Central memory CD4-positive, alpha-beta T cell (primary cell): ENCODE results near the gene BTBD16.

ENCODE experiments used
- DNase-seq: peaks from one replicate; pipeline ENCODE4 v3.0.0; 2022

Gene BTBD16

DNA sequence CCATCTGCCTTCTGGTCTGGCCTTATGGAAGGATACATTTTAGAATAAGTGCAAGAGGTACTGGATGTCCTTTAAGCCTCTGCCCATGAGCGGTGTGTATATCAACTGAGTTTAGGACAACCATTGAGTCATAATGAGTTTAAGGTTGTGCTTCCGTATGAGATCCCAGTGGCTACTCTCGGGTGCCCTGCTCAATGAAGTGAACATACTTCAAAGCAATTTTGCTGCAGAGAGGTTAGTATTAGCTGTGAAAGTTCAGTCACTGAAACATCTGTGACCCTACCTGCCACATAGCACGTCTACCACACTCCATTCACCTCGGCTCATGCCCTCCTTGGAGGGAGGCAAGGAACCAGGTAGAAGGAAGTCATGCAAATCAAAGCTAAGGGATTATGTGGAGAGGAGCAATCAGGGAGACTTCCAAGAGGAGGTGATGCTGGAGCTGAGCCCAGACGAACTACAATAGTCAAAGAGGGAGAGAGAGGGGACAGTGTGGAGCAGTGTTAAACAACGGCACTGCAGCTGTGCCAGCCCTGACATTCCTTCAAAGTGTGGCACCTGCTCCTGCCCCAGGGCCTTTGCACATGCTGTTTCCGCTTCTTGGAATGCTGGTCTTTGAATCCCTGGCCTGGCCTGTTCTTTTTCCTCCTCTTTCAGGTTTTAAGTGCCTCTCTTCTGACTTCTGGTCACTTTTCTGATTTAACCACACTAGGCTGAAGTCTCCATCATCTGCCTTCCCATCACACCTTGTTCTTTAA lies 25.4 kb downstream of the BTBD16 start:
- DNase-seq, result no peak

DNA sequence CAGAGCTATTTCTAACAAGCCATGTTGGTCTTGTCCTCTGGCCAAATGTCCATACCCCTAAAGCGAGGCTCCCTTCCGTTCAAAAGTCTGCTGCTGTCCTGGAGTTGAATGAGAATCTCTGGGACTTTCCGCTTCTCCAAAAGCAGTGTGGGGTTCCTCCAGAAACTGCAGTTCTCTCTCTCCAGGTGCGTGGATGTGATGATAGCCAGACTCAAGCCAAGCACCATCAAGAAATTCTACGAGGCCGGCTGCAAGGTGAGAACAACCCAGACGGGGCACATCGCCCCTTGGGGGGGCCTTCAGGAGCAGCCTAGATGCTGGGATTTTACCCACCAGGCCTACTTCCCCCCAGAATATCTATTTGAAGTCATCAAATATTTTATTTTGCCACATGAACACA lies 26.5 kb downstream of the BTBD16 start:
- DNase-seq, result no peak

DNA sequence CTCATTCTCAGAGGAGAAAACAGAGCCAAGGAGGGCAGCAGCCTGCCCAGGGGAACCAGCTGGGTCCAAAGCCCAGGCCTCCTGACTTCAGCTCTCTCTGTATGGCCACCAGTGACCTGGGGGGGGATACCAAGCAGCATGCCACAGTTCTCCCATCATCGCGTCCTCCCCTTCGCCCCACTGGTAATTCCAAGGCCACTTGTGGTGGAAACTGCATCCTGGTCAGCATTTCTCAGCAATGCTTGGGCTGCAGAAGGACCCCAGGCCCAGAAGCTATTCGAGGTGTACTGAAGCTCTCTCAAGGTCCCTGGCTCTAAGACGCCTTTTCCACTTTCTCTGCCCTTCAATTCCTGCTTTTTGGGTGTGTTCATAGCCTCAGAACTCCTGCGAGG lies 27.1 kb downstream of the BTBD16 start:
- no peak for DNase-seq

DNA sequence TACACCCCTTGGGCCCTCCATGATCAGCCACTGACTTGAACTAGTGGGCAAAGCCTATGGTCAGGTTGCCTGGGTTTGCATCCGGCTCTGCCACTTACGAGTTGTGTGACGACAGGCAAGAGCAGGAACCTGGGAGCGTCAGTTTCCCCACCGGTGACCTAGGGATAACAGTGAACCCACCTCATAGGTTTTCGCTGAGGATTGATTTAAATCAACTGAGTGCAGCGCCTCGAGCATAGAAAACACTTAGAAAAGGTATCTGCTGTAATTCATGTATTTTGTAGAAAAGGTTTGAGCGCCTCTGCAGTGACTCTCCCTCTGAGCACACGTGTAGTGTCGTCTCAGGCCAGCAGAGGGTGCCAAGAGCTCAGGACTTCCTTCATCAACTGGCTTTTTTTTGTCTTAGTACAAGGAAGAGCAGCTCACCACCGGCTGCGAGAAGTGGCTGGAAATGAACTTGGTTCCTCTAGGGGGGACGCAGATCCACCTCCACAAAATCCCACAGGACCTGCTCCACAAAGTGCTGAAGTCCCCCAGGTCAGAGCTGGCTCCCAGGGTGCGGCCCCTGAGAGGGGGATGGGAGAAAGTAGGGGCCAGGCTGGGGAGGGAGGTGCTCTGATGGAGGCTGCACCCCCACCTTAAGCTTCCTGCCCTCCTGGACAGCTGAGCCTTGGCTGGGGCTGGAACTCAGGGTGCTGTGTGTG lies 27.7 kb downstream of the BTBD16 start:
- peak; percentile 50 for DNase-seq

DNA sequence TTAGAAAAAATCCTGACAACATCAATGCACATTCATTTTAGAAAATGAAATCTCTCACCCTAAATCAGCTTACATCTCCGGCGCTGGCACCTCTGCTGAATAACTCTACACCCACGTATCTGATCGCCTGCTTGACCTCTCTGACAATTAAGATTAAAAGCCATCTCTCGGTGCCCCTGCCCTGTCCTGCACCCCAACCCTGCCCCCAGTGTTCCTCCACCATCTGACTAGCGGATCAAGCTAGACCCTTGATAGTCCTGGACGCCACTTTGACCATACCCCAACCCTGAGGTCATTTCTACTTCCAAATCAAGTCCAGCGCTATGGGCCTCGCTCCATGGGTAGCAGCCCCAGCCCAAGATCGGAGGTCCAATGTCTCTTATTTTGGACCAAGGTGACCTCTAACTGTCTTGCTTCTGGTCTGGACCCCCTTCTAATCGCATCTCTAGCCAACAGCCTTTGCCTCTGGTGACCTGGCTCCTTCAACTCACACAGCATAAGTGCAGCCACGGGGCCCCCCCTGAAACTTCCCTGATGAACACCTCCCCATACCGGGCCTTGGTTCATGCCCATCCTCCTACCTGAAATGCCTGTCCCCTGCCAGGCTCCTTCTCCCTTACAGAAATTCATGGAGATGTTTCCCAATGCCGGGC lies 28.5 kb downstream of the BTBD16 start:
- no peak for DNase-seq

DNA sequence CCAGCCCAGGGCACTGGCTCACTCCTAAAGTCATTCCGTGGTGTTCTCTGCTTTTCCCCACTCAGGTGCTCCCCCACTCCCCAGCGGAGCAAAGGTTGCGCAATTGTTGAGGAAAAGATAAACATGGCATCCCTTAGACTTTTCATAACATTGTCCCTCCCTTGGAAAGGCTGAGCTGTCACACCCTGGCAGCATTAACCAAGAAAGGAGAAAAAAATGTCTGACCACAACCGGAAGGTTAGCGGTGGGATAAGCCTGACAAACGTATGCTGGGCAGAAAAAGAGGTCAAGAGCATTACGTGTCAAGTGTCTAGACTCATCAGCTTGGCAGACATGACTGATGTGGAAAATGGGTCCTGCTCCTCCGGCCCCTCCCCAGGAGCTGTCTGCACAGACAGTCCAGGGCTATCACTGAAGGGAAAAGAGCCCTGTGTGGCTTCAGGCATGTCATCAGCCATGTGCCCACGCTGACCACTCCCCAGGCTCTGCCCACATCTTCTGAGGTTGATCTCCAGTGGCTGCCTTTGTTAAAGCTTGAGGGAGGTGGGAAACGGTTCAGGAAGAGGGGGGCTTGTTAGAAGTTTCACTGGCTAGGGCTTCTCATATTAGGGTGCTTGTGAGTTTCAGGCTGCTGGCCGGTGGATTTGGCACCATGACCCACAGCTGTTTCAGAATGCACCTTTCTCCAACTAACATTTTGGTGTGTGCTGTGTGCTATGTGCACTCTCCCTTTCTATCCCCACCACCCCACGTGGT lies 30.1 kb downstream of the BTBD16 start:
- peak; percentile 59 for DNase-seq

DNA sequence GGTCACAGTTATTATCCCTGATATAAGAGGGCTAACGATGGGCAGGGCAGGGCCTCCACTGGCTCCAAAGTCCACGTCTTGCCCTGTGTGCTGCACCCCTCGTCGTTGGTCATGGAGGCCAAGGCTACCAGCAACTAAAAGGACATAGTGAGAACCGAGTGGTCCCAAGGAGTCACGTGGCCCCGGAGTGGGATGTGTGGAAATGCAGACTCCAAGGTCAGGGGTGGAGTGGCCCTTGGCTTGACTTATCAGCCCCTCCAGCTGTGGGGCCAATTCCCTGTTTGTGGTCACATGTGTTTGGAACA lies 30.7 kb downstream of the BTBD16 start:
- DNase-seq, result no peak

DNA sequence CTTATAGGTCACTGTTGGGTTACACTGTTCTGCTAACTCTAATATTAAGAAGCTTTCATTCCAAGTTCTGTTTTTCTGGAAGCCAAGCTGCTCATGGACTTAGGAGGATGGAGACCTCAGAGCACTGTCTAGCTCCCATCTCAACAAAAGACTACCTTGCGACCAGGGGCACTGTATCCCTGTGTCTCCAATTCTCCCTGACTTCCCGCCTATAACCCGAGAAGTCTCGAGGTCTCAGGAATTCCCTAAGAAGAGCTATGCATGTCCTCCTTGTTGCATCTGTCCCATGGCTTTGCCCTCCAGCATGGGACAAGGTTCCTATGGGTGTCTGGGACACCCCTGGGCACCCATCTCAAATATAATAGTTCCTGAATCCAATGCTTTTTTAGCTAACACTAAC lies 31.2 kb downstream of the BTBD16 start:
- DNase-seq, result no peak

DNA sequence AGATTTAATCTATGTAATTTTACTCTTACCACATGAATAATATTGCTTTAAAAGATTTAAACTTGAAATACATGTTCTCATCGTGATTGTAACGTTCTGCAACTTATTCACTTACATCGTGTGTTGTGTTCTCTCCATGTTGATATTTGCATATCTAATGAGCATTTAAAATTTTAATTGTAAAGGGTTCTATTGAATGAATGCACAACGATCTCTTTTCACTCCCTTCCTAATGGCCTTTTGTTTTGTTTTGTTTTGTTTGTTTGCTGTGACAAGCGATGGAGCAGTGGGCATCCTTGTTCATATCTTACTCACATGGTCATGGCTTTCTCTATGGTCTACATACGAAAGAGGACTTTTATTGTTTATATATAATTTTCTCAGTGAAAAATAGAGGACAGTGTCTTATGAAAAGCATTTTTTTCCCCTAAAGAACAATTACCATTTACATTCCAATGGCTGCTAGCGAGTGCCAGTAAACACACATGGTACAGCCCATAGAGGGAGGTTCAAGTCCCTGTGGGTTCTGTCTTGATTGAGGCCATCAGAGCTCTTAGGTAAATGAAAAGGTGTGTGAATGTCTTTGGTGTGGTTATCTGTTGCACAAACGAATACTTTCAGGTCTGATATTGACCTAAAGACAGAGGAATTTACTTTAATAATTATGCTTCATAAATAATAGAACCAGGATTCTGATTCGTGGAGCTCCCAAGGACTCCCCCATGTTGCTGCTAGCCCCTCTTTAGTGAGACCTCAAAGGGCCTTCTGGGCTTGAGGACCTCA lies 32.4 kb downstream of the BTBD16 start:
- DNase-seq, result no peak

DNA sequence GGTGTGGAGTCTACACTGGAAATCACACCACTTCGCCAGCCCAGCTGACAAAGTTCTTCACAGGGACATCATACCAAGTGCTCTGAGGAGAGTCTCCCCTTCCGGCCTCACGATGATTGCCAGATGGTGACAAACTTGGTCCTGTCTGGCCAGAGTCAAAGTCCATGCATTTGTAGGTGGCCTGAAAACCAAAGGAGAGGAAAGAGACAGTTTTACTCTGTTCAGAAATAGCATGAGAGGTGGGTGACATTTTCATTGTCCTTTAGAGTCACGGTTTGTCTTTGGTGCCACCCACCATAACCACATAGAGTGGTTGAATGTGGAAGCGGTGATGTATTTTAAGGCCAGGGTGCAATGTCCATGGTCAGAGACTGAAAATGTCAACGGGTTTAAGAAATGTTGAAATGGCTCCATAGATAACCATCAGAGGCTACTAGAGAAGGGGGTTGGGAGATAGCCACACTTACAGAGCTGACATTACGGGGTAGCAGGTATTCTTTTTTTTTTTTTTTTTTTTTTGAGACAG lies 33.0 kb downstream of the BTBD16 start:
- no peak for DNase-seq

DNA sequence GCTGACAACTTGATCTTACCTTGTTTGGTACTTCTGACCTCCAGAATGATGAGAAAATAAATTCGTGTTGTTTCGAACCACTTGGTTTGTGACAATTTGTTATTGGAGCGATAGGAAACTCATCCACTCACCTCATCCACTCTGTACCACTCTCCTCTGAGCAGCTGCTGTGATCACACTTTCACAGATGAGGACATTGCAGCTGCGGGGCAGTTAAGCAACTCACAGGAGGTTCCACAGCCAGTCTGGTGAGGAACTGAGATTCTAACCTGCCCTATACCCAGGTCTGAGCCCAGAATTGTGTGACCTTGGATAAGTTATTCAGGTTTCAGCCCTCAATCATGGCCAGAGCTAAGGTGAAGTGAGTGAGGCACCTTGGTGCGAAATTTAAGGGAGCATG lies 35.2 kb downstream of the BTBD16 start:
- no peak for DNase-seq

DNA sequence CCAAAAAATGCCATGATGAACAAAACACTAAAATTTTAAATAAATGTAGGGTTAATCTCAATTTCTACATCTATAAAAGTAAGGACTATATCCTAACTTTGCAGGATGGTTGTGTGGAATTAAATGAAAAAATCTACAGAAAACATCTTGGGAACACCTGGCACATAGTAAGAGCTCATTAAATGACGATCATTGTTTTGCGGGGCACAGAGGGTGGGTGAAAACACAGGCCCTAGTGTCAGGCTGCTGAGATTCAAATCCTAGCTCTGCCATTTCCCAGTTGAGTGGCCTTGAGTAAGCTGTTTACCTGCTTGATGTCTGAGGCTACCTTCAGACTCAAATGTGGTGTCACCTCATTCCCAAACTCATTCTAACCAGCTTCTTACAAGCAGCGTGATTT lies 35.6 kb downstream of the BTBD16 start:
- DNase-seq, result no peak

DNA sequence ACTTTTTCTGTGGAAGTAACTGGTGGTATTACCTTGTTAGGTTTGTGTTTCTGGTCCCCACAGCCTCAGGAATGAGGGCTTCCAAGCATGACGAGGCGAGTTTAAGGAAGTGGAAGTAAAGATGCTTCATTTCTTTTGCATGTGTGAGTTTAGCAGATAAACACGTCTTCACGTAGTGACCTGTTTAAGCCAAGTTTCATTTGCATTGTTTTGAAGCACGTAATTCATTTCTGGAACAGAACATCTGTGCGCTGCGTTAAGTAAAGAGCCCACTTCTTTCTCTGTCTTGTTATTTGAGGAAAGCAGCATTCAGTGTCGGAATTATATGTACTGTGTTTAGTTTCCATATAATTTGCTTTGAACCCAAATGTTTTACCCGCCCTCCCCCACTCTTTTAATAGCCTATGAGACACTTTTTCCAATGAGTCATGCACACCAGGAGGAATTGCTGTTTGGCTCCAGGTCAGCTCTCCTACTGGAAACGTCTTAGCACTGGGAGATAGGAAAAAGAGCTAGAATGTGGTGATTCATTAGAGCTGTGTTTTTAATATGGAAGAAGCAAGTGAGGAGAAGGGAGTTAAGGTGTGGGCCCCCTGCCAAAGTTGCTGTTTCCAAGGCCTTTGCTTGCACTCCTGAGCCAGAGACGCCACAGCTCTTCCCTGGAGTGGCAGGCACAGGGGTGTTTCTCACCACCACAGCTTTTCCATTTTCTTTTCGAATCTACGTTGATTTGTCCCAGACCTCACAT lies 36.7 kb downstream of the BTBD16 start:
- DNase-seq, result no peak

DNA sequence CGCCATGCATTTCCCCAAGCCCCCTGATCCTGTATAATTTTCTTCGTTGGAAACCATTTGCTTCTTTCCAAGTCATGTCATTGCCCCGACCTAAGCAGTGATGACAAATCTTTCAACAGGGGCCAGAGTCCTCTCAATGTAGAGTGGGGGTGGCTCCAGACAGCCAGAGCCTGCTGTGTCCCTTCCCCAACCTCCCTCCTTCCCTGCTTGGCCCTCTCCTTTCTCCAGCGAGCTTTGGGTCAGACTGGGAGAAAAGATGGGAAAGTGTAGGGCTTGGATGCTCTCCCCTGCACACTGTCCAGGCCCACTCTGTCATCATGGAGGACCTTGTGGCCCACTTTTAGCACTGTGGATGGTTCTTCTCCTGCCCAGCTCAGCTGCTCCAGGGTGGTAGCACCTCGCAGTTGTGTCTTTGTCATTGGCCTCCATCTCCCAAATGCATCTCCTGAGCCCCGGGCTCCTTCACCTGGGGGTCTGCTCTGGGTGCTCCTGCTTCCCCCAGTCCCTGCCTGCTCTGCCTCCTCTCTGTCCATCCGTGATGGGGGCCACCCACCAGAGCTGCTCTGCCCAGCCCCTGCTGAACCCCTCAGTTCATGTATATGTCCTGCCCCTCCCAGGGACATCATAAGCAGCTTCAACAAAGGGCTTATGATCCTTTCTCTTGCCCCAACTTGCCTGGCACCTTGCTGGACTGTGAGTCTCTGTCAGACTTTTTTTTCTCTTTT lies 37.5 kb downstream of the BTBD16 start:
- no peak for DNase-seq

DNA sequence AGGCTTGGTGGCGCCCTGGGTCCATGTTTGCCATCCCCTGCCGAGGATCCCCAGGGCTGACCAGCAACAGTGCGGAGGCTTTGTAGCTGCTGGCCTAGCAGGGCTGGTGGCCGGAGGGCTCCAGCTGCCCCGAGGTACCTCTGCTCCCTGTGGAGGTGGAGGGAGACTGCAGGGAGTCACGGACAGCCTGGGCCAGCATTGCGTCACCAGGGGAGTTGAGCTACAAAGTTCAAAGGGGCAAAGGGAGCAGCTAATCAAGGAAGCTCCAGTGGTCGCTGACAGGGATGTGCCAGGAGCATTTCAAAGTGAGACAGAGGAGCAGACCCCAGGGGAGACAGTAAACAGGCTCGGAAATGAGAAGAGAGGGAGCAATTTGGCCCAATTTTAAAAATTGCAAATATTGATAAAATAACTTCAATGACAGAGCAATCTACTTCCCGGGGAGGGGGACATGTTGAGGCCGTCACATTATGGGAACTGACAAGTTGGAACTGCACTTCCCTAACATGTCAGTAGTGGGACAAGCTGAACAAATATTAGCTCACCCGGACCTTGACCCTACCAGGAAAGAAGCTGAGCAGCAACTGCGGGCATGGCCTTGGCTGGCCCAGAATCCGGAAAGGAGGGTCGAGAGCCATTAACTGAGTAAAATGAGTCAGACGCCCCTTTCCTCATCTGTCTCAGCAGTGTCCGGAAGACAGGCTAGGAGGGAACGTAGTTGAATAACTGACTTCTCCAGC lies 39.4 kb downstream of the BTBD16 start:
- DNase-seq, result no peak

DNA sequence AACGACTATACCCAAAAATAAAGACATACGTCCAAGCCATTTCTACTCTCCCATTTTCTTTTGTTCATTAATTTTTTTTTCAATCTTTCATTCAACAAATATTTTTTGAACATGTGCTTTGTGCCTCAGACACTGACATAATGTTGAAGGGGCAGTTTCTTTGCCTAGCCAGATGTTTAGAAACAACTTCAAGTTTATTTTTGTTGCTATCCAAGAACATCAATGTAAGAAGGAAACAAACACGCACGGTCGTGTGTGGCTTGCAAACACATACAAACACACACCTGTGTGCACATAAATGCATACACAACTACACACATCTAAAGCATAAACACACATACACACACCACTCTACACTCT lies 39.9 kb downstream of the BTBD16 start:
- no peak for DNase-seq

DNA sequence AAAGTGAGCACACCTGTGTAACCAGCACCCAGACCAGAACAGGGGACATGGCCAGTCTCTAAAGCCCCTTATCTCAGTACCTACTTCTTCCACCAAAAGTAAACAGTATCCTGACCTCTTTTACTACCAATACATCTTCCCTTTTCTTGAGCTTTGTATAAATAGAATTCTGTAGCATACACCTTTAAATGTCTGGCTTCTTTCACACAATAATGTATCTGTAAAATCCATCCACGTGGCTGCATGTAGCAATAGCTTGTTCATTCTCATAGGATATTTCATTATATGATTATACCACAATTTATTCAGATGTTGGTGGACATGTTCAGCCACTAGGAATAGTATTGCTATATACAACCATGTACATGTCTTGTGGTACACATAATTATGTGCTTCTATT lies 40.6 kb downstream of the BTBD16 start:
- DNase-seq, result no peak

DNA sequence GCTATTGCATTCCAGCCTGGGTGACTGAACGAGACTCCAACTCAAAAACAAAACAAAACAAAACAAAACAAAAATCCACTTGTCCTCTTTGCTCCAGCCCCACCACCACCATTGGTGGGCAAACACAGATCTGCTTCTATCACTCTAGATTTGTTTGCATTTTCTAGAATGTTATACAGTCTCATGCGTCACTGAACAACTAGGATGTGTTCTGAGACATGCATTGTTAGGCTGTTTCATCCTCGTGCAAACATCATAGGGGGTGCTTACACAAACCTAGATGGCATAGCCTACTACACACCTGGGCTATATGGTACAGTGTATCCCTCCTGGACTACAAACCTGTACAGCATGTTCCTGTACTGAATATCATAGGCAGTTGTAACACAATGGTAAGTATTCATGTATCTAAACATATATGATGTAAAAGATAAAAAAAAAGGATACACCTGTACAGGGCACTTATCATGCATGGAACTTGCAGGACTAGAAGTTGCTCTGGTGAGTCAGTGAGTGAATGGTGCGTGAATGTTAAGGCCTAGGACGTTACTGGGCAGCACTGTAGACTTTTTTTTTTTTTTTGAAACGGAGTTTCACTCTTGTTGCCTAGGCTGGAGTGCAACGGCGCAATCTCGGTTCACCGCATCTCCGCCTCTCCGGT lies 45.3 kb downstream of the BTBD16 start:
- DNase-seq, result no peak

DNA sequence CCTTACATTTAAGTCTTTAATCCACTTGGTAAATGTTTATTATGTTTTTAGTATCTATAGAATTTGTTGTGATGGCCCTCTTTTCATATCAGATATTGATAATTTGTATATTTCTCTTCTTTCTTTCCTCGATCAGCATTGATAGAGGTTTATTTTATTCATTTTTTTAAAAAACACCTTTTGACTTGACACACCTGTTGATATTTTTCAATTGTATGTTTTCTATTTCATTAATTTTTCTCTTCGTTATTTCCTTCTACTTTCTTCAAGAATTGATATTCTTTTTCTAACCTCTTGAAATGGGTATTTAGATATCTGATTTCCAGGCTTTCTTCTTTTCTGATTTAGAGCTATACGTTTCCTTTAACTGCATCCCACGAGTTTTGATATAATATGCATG lies 50.9 kb downstream of the BTBD16 start:
- no peak for DNase-seq

DNA sequence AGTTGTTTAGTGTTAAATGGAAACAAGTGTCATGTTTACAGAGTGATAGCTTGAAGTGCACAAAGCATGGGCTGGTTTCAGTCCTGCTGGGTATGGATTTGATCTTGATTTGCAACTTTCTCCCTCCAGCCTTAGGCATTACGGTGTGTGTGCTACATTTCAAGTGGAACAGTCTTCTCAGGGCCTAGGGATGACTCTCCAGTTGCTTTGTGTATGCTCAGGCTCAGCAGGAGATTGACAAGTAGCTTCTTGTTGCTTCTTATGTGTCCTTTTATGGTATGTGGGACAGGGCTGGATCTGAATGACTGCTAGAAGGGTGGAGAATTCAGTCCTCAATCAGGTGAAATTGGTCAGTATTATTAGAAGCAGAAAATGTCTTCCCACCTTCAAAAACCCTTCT lies 52.1 kb downstream of the BTBD16 start:
- DNase-seq, result no peak
